ENCODE data around the gene TRPC1. TPM values are rescaled to one million over a fixed set of nuclear protein-coding genes. Genes with fewer than 3 reads are reported as not detected.

The TRPC1 gene
- total RNA-seq, 2 donors from 2014 or later = 10.6 to 20.2 TPM

DNA sequence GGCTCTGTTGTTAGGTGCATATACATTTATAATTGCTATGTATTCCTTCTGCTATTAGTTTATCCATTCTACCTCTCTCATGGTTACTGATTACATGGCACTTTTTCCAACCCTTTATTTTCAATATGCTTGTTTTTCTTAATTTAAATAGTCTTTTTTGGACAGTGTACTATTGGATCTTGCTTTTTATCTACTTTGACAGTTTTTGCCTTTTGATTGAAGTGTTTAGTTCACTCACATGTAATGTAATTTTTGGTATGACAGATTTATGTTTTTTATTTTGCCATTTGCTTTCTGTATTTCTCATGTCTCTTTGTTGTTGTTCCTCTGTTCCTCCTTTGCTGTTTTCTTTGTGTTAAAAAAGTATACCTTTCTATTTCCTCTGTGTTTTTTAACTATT is 44.5 kb downstream of the TRPC1 start:
- no peak for DNase-seq (ENCODE audit: low spot score)
- TF ChIP-seq, protein P1, sequence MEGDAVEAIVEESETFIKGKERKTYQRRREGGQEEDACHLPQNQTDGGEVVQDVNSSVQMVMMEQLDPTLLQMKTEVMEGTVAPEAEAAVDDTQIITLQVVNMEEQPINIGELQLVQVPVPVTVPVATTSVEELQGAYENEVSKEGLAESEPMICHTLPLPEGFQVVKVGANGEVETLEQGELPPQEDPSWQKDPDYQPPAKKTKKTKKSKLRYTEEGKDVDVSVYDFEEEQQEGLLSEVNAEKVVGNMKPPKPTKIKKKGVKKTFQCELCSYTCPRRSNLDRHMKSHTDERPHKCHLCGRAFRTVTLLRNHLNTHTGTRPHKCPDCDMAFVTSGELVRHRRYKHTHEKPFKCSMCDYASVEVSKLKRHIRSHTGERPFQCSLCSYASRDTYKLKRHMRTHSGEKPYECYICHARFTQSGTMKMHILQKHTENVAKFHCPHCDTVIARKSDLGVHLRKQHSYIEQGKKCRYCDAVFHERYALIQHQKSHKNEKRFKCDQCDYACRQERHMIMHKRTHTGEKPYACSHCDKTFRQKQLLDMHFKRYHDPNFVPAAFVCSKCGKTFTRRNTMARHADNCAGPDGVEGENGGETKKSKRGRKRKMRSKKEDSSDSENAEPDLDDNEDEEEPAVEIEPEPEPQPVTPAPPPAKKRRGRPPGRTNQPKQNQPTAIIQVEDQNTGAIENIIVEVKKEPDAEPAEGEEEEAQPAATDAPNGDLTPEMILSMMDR (IDR thresholded peaks at IDR 0.05) = no peak
- H3K4me1 ChIP-seq = no peaks in the 10 kb centered on the region
- no peak overlapping the region for H3K27ac ChIP-seq
- H3K27me3 ChIP-seq = no peaks in the 10 kb centered on the region
- H3K9me3 ChIP-seq = peaks cover 0 to 23% of the 10 kb centered on the region in 2 donors
- H3K4me3 ChIP-seq = no peak overlapping the region
- peaks cover 9% of the 10 kb centered on the region for H3K36me3 ChIP-seq

- Histone ChIP-seq H3K4me3 (no peak overlapping the region), H3K36me3 (peaks cover 5% of the 10 kb centered on the region), H3K27ac (no peak overlapping the region), H3K4me1 (no peaks in the 10 kb centered on the region), H3K27me3 (no peaks in the 10 kb centered on the region), H3K9me3 (no peaks in the 10 kb centered on the region)
- no peak for DNase-seq (ENCODE audit: low spot score)
- TF ChIP-seq, protein P1 (IDR thresholded peaks at IDR 0.05) = no peak
Measured at GRCh38 chr3:142777927-142778326, 54.1 kb downstream of the TRPC1 start.

DNA sequence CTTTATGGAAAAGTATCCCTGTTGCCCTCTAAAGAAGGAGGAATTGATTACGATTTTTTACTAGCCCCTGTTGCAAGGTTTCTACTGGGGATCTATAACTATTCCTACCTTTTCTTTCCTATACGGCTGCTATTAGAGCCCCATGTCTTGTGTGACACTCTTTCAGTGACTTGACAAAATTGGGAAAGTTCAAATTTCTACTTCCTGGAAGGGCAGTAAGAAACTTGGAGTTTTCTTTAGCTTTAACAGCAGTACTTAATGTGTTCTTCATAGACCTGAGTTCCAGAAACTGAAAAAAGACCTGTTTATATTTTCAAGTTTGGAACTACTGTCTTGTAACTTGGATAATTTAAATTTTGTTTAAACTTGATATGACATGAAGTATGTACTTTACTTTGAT is 54.7 kb downstream of the TRPC1 start:
- H3K4me1 ChIP-seq = no peaks in the 10 kb centered on the region
- no peaks in the 10 kb centered on the region for H3K27me3 ChIP-seq
- TF ChIP-seq, protein P1 (IDR thresholded peaks at IDR 0.05) = no peak
- DNase-seq (ENCODE audit: low spot score) = no peak
- peaks cover 8% of the 10 kb centered on the region for H3K36me3 ChIP-seq
- H3K27ac ChIP-seq = no peak overlapping the region
- no peak overlapping the region for H3K4me3 ChIP-seq
- no peaks in the 10 kb centered on the region for H3K9me3 ChIP-seq

DNA sequence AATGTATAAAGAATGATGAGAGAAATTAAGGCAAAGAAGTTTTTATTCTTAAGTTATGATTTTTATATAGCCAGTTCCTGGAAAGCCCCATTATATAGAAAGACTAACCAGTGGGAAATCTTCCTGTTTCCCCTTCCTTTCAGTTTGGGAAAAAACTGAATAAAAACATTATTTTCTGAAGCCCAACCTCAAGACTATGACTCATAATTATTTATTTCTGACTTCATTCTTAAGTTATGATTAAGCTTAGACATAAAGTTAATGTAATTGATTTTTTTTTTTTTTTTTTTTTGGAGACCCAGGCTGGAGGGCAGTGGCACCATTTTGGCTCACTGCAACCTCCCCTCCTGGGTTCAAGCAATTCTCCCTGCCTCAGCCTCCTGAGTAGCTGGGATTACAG is 55.8 kb downstream of the TRPC1 start:
- no peak for DNase-seq (ENCODE audit: low spot score)
- H3K4me1 ChIP-seq = no peaks in the 10 kb centered on the region
- peaks cover 14% of the 10 kb centered on the region for H3K36me3 ChIP-seq
- H3K27ac ChIP-seq = no peak overlapping the region
- no peak overlapping the region for H3K4me3 ChIP-seq
- no peaks in the 10 kb centered on the region for H3K27me3 ChIP-seq
- TF ChIP-seq, protein P1 (IDR thresholded peaks at IDR 0.05) = no peak
- H3K9me3 ChIP-seq = no peaks in the 10 kb centered on the region

DNA sequence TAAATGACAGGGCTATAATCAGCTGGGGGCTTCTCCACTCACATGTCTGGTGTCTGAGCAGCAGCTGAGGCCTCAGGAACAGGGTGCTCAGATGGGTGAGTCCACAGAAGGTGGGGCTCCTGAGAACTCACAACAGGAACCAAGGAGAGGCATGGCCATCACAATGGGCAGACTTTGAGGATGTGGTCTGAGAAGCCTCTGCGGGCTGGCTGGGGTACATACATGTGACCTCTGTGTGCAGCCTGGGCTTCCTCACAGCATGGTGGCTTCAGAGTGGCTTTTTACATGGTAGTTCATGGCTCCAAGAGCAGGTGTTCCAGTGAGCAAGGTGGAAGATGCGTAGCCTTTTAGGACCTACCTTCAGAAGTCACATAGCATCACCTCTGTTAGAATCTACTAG is 58.8 kb downstream of the TRPC1 start:
- H3K4me3 ChIP-seq = no peak overlapping the region
- no peaks in the 10 kb centered on the region for H3K4me1 ChIP-seq
- no peaks in the 10 kb centered on the region for H3K27me3 ChIP-seq
- peaks cover 19% of the 10 kb centered on the region for H3K36me3 ChIP-seq
- no peak overlapping the region for H3K27ac ChIP-seq
- TF ChIP-seq, protein P1 (IDR thresholded peaks at IDR 0.05) = no peak
- no peak for DNase-seq (ENCODE audit: low spot score)
- no peaks in the 10 kb centered on the region for H3K9me3 ChIP-seq

DNA sequence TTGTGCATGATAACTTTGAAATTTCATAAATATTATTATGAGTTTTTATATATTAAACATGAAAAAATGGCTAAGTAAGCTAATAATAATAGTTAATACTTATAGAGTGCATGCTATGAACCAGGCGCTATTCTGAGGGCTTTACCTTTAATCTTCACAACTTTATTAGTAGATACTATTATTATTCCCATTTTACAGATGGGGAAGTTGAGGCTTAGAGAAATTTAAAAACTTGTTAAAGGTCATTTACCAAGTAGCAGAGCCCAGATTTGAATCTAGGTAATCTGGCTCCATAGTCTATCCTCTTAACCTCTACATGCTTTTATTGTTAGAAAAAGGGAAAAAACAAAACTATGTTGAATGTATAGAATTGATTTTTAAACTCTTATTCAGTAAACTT is 60.4 kb downstream of the TRPC1 start:
- H3K27ac ChIP-seq = no peak overlapping the region
- H3K4me3 ChIP-seq = no peak overlapping the region

More for the DNA sequence above, 60.4 kb downstream of the TRPC1 start:
- TF ChIP-seq, protein P1 (IDR thresholded peaks at IDR 0.05) = no peak
- H3K4me1 ChIP-seq = no peaks in the 10 kb centered on the region
- H3K27me3 ChIP-seq = no peaks in the 10 kb centered on the region
- H3K9me3 ChIP-seq = no peaks in the 10 kb centered on the region
- H3K36me3 ChIP-seq = peaks cover 19% of the 10 kb centered on the region
- no peak for DNase-seq (ENCODE audit: low spot score)

All from right atrium auricular region (tissue), 2 donors.